ENCODE results near the gene RNF4.

- no peak for TF ChIP-seq POLR2A (IDR thresholded peaks at IDR 0.05)
- no peak for TF ChIP-seq CTCF (IDR thresholded peaks at IDR 0.05)
These were observed 38.4 kb downstream of the RNF4 start for GRCh38 chr4:2507259-2507658.

Measured in Peyer's patch (tissue), 4 donors.